Measurements from ENCODE around the gene TNPO2.

Gene TNPO2

GRCh38 chr19:12695997-12696365 lies 27.8 kb downstream of the TNPO2 start:
- H3K4me1 ChIP-seq, result no peaks in the 10 kb centered on the region
- no peak for DNase-seq
- H3K27me3 ChIP-seq, result no peaks in the 10 kb centered on the region
- TF ChIP-seq CTCF (IDR thresholded peaks at IDR 0.05; ENCODE audit: low read depth, low read length), result no peak
- H3K36me3 ChIP-seq, result peaks cover 25% of the 10 kb centered on the region
- no peaks in the 10 kb centered on the region for H3K9me3 ChIP-seq
- peak overlapping the region; percentile 92 for H3K4me3 ChIP-seq (ENCODE audit: low read depth, low read length)

GRCh38 chr19:12695514-12695913 lies 28.2 kb downstream of the TNPO2 start:
- peaks cover 20% of the 10 kb centered on the region for H3K36me3 ChIP-seq
- no peak for DNase-seq
- peak overlapping the region; percentile 92 for H3K4me3 ChIP-seq (ENCODE audit: low read depth, low read length)
- TF ChIP-seq CTCF (IDR thresholded peaks at IDR 0.05; ENCODE audit: low read depth, low read length), result no peak
- no peaks in the 10 kb centered on the region for H3K27me3 ChIP-seq
- H3K9me3 ChIP-seq, result no peaks in the 10 kb centered on the region
- H3K4me1 ChIP-seq, result no peaks in the 10 kb centered on the region

GRCh38 chr19:12695096-12695495 lies 28.6 kb downstream of the TNPO2 start:
- DNase-seq, result no peak
- peaks cover 18% of the 10 kb centered on the region for H3K36me3 ChIP-seq
- no peaks in the 10 kb centered on the region for H3K9me3 ChIP-seq
- H3K4me1 ChIP-seq, result no peaks in the 10 kb centered on the region
- H3K4me3 ChIP-seq (ENCODE audit: low read depth, low read length), result peak overlapping the region; percentile 92; the same call in 1 of the 2 replicates
- no peak for TF ChIP-seq CTCF (IDR thresholded peaks at IDR 0.05; ENCODE audit: low read depth, low read length)
- no peaks in the 10 kb centered on the region for H3K27me3 ChIP-seq

GRCh38 chr19:12694641-12695040 lies 29.1 kb downstream of the TNPO2 start:
- TF ChIP-seq CTCF (IDR thresholded peaks at IDR 0.05; ENCODE audit: low read depth, low read length), result no peak
- Histone ChIP-seq H3K36me3 (peaks cover 14% of the 10 kb centered on the region), H3K27me3 (no peaks in the 10 kb centered on the region), H3K4me1 (no peaks in the 10 kb centered on the region), H3K4me3 (ENCODE audit: low read depth, low read length) (no peak overlapping the region), H3K9me3 (no peaks in the 10 kb centered on the region)
- no peak for DNase-seq

- H3K4me3 ChIP-seq (ENCODE audit: low read depth, low read length), result no peak overlapping the region
- no peaks in the 10 kb centered on the region for H3K9me3 ChIP-seq
- no peaks in the 10 kb centered on the region for H3K27me3 ChIP-seq
- TF ChIP-seq CTCF (IDR thresholded peaks at IDR 0.05; ENCODE audit: low read depth, low read length), result no peak
- H3K36me3 ChIP-seq, result peaks cover 2% of the 10 kb centered on the region; the same call in 1 of the 2 replicates
- no peaks in the 10 kb centered on the region for H3K4me1 ChIP-seq
- no peak for DNase-seq
Observed at GRCh38 chr19:12692960-12693359, 30.8 kb downstream of the TNPO2 start.

GRCh38 chr19:12689581-12690216 lies 34.0 kb downstream of the TNPO2 start:
- H3K27me3 ChIP-seq, result no peaks in the 10 kb centered on the region
- TF ChIP-seq CTCF (IDR thresholded peaks at IDR 0.05; ENCODE audit: low read depth, low read length), result no peak
- DNase-seq, result no peak
- no peaks in the 10 kb centered on the region for H3K9me3 ChIP-seq
- no peaks in the 10 kb centered on the region for H3K36me3 ChIP-seq
- no peaks in the 10 kb centered on the region for H3K4me1 ChIP-seq
- no peak overlapping the region for H3K4me3 ChIP-seq (ENCODE audit: low read depth, low read length)
